Mesendoderm (in vitro differentiated cells): Measurements from ENCODE around the gene BICDL1.

Source experiments
- DNase-seq: peaks from one replicate; pipeline ENCODE4 v3.0.0; 2013
- H2AK5ac ChIP-seq: 2 replicates; pipeline ENCODE4 v1.6.1; 2013; ENCODE audit warnings: low read length, inconsistent platforms
- H2BK120ac ChIP-seq: 2 replicates; pipeline ENCODE4 v1.6.1; 2013; ENCODE audit warnings: low read depth, mild to moderate bottlenecking, low read length, moderate library complexity, mixed read lengths
- H2BK15ac ChIP-seq: replicated peaks from 2 replicates; pipeline ENCODE4 v1.6.1; 2013; ENCODE audit warnings: low read depth, mild to moderate bottlenecking, moderate library complexity
- H2BK5ac ChIP-seq: 2 replicates; pipeline ENCODE4 v1.6.1; 2013; ENCODE audit warnings: low read length, inconsistent platforms
- H3K18ac ChIP-seq: 2 replicates; pipeline ENCODE4 v1.6.1; 2013; ENCODE audit warnings: mild to moderate bottlenecking, low read length, mixed read lengths
- H3K23ac ChIP-seq: one replicate; pipeline ENCODE4 v1.6.1; 2013; ENCODE audit warnings: low read length
- H3K27ac ChIP-seq: 2 replicates; pipeline ENCODE4 v1.5.1; 2013; ENCODE audit warnings: low read depth, mild to moderate bottlenecking, inconsistent platforms, low read length, moderate library complexity
- H3K27me3 ChIP-seq: 2 replicates; pipeline ENCODE4 v1.6.1; 2013; ENCODE audit warnings: low read length, control low read depth, mild to moderate bottlenecking, inconsistent platforms; ENCODE audit not compliant: insufficient read depth, poor library complexity
- H3K36me3 ChIP-seq: 2 replicates; pipeline ENCODE4 v1.6.1; 2013; ENCODE audit warnings: low read length, inconsistent platforms; ENCODE audit not compliant: control insufficient read depth, insufficient read depth
- H3K4ac ChIP-seq: one replicate; pipeline ENCODE4 v1.6.1; 2013; ENCODE audit warnings: low read depth, mild to moderate bottlenecking, low read length, moderate library complexity
- H3K4me1 ChIP-seq: 2 replicates; pipeline ENCODE4 v1.6.1; 2013; ENCODE audit warnings: low read depth, low read length, inconsistent platforms; ENCODE audit not compliant: control insufficient read depth
- H3K4me2 ChIP-seq: 2 replicates; pipeline ENCODE4 v1.6.1; 2013; ENCODE audit warnings: low read length
- H3K4me3 ChIP-seq: 2 replicates; pipeline ENCODE4 v1.5.1; 2013; ENCODE audit warnings: mild to moderate bottlenecking, low read length
- H3K56ac ChIP-seq: one replicate; pipeline ENCODE4 v1.6.1; 2013; ENCODE audit warnings: low read length
- H3K79me1 ChIP-seq: 2 replicates; pipeline ENCODE4 v1.6.1; 2013; ENCODE audit warnings: low read length, inconsistent platforms
- H3K79me2 ChIP-seq: 2 replicates; pipeline ENCODE4 v1.6.1; 2013; ENCODE audit warnings: mild to moderate bottlenecking, low read length; ENCODE audit not compliant: control insufficient read depth, insufficient read depth
- H3K9ac ChIP-seq: 2 replicates; pipeline ENCODE4 v1.6.1; 2013; ENCODE audit warnings: low read length, inconsistent platforms
- H4K5ac ChIP-seq: one replicate; pipeline ENCODE4 v1.6.1; 2013; ENCODE audit warnings: low read length
- H4K8ac ChIP-seq: one replicate; pipeline ENCODE4 v1.6.1; 2013; ENCODE audit warnings: low read depth, mild to moderate bottlenecking, control low read depth, low read length, moderate library complexity
- WGBS: extraction: QIAGEN DNeasy Blood & Tissue Kit; methylation state at CpG from one replicate; pipeline ENCODE4 v1.1.7; 2013; ENCODE audit warnings: low lambda C conversion rate, missing lambda C conversion rate; ENCODE audit not compliant: insufficient coverage; ENCODE audit errors: extremely low coverage; 5-methylcytosine and 5-hydroxymethylcytosine counted together

The BICDL1 gene

GRCh38 chr12:120093336-120093591 is 104.2 kb downstream of the BICDL1 start:
- Histone ChIP-seq H3K23ac (no peak overlapping the region), H3K4me3 (no peak overlapping the region), H3K4me1 (peaks cover 2% of the 10 kb centered on the region), H3K27me3 (no peaks in the 10 kb centered on the region), H3K79me2 (no peaks in the 10 kb centered on the region), H2BK5ac (no peak overlapping the region), H3K4ac (no peak overlapping the region), H3K36me3 (no peaks in the 10 kb centered on the region), H2BK15ac (no peak overlapping the region), H3K56ac (peak overlapping the region; percentile 45), H4K5ac (no peak overlapping the region), H3K27ac (peak overlapping the region; percentile 30), H3K18ac (no peak overlapping the region), H3K9ac (peak overlapping the region; percentile 31), H3K4me2 (no peak overlapping the region), H2AK5ac (no peak overlapping the region), H2BK120ac (no peak overlapping the region), H4K8ac (no peak overlapping the region), H3K79me1 (no peaks in the 10 kb centered on the region)
- WGBS: no CpG with 5 or more reads among the region's 4 CpGs
- no peak for DNase-seq

- Histone ChIP-seq H2AK5ac (no peak overlapping the region), H2BK15ac (no peak overlapping the region), H3K4me2 (no peak overlapping the region), H3K4me3 (no peak overlapping the region), H4K5ac (no peak overlapping the region), H3K27me3 (no peaks in the 10 kb centered on the region), H3K4me1 (peaks cover 2% of the 10 kb centered on the region), H3K36me3 (no peaks in the 10 kb centered on the region), H3K9ac (peak overlapping the region; percentile 31), H3K79me2 (no peaks in the 10 kb centered on the region), H2BK5ac (no peak overlapping the region), H2BK120ac (no peak overlapping the region), H4K8ac (no peak overlapping the region), H3K79me1 (no peaks in the 10 kb centered on the region), H3K18ac (no peak overlapping the region), H3K4ac (no peak overlapping the region), H3K23ac (no peak overlapping the region), H3K27ac (peak overlapping the region; percentile 30), H3K56ac (peak overlapping the region; percentile 45)
- DNase-seq: peak; percentile 89
- no CpG with 5 or more reads among the region's 17 CpGs for WGBS
Measured at GRCh38 chr12:120093592-120094355, 104.7 kb downstream of the BICDL1 start.

GRCh38 chr12:120094485-120094884 is 105.4 kb downstream of the BICDL1 start:
- no peak overlapping the region for H3K18ac ChIP-seq
- no peak overlapping the region for H3K4me2 ChIP-seq
- no peak overlapping the region for H4K8ac ChIP-seq
- DNase-seq: no peak
- H2BK15ac ChIP-seq: no peak overlapping the region
- H3K36me3 ChIP-seq: no peaks in the 10 kb centered on the region
- H3K27ac ChIP-seq: peak overlapping the region; percentile 39
- no peak overlapping the region for H2AK5ac ChIP-seq
- no peak overlapping the region for H4K5ac ChIP-seq
- no peaks in the 10 kb centered on the region for H3K27me3 ChIP-seq
- H3K4me3 ChIP-seq: no peak overlapping the region
- H3K4ac ChIP-seq: no peak overlapping the region
- H3K4me1 ChIP-seq: peaks cover 2% of the 10 kb centered on the region
- H3K23ac ChIP-seq: no peak overlapping the region
- no peaks in the 10 kb centered on the region for H3K79me2 ChIP-seq
- no peak overlapping the region for H2BK5ac ChIP-seq
- H3K9ac ChIP-seq: no peak overlapping the region
- no peak overlapping the region for H2BK120ac ChIP-seq
- no peak overlapping the region for H3K56ac ChIP-seq
- no CpG with 5 or more reads among the region's 9 CpGs for WGBS
- peaks cover under 1% of the 10 kb centered on the region for H3K79me1 ChIP-seq

GRCh38 chr12:120095331-120095730 is 106.3 kb downstream of the BICDL1 start:
- Histone ChIP-seq H3K4me2 (no peak overlapping the region), H3K23ac (no peak overlapping the region), H3K27ac (no peak overlapping the region), H3K79me2 (no peaks in the 10 kb centered on the region), H3K4ac (no peak overlapping the region), H4K8ac (no peak overlapping the region), H3K27me3 (no peaks in the 10 kb centered on the region), H3K18ac (no peak overlapping the region), H2BK120ac (no peak overlapping the region), H2AK5ac (no peak overlapping the region), H3K9ac (no peak overlapping the region), H3K79me1 (peaks cover 6% of the 10 kb centered on the region), H3K4me1 (peaks cover 2% of the 10 kb centered on the region), H3K4me3 (no peak overlapping the region), H3K36me3 (no peaks in the 10 kb centered on the region), H3K56ac (no peak overlapping the region), H4K5ac (no peak overlapping the region), H2BK5ac (no peak overlapping the region), H2BK15ac (no peak overlapping the region)
- WGBS: no CpG with 5 or more reads among the region's 13 CpGs
- no peak for DNase-seq

GRCh38 chr12:120095736-120096135 is 106.7 kb downstream of the BICDL1 start:
- Histone ChIP-seq H4K8ac (no peak overlapping the region), H3K4me1 (peaks cover 2% of the 10 kb centered on the region), H2BK5ac (no peak overlapping the region), H3K4ac (no peak overlapping the region), H3K27ac (no peak overlapping the region), H3K9ac (no peak overlapping the region), H3K23ac (no peak overlapping the region), H3K4me3 (no peak overlapping the region), H3K27me3 (no peaks in the 10 kb centered on the region), H3K56ac (no peak overlapping the region), H3K4me2 (no peak overlapping the region), H3K79me1 (peaks cover 8% of the 10 kb centered on the region), H3K79me2 (no peaks in the 10 kb centered on the region), H2BK15ac (no peak overlapping the region), H3K18ac (no peak overlapping the region), H2BK120ac (no peak overlapping the region), H4K5ac (no peak overlapping the region), H2AK5ac (no peak overlapping the region), H3K36me3 (no peaks in the 10 kb centered on the region)
- no CpG with 5 or more reads among the region's 8 CpGs for WGBS
- DNase-seq: no peak

- H3K18ac ChIP-seq: no peak overlapping the region
- H3K27me3 ChIP-seq: no peaks in the 10 kb centered on the region
- H2AK5ac ChIP-seq: no peak overlapping the region
- H4K5ac ChIP-seq: no peak overlapping the region
- H3K4me2 ChIP-seq: no peak overlapping the region
- WGBS: no CpG with 5 or more reads among the region's 34 CpGs
- no peak overlapping the region for H3K56ac ChIP-seq
- H3K27ac ChIP-seq: no peak overlapping the region
- no peak overlapping the region for H2BK5ac ChIP-seq
- H3K79me1 ChIP-seq: peaks cover 10% of the 10 kb centered on the region
- no peak overlapping the region for H3K9ac ChIP-seq
- no peak overlapping the region for H4K8ac ChIP-seq
- H2BK15ac ChIP-seq: no peak overlapping the region
- no peak for DNase-seq
- peaks cover 2% of the 10 kb centered on the region for H3K4me1 ChIP-seq
- no peak overlapping the region for H3K4ac ChIP-seq
- peaks cover 5% of the 10 kb centered on the region for H3K79me2 ChIP-seq
- no peaks in the 10 kb centered on the region for H3K36me3 ChIP-seq
- no peak overlapping the region for H3K4me3 ChIP-seq
- no peak overlapping the region for H3K23ac ChIP-seq
- no peak overlapping the region for H2BK120ac ChIP-seq
Measured at GRCh38 chr12:120096671-120097202, 107.7 kb downstream of the BICDL1 start.
